Stimulated activated CD8-positive, alpha-beta memory T cell treated with anti-CD3 and anti-CD28 coated beads, Interleukin-2, amount 100 ng/mL, for 48 hours (primary cell): ENCODE data around the gene SLC25A21.
"Not testable (repeated sequence)": the region's sequence is repeated elsewhere in the genome, so short reads cannot be mapped to it uniquely, and the experiment has no call there.

Experiments
- DNase-seq, 2 donors: peaks; one replicate each; pipeline ENCODE4 v3.0.0-alpha.2; 2020; ENCODE audit warnings: low read depth in 2 of 2

Gene SLC25A21

GRCh38 chr14:37186865-37187264 is 14.5 kb upstream of the SLC25A21 start:
- DNase-seq, result no peak

- DNase-seq, result no peak
These were observed 13.3 kb upstream of the SLC25A21 start for GRCh38 chr14:37185670-37186069.

GRCh38 chr14:37184520-37184919 is 12.1 kb upstream of the SLC25A21 start:
- not testable (repeated sequence) for DNase-seq

GRCh38 chr14:37181441-37181840 is 9.0 kb upstream of the SLC25A21 start:
- DNase-seq, result no peak

- DNase-seq, result not testable (repeated sequence)
These were observed 8.5 kb upstream of the SLC25A21 start for GRCh38 chr14:37180886-37181285.

GRCh38 chr14:37179896-37180502 is 7.6 kb upstream of the SLC25A21 start:
- no peak for DNase-seq

GRCh38 chr14:37172936-37173614 is 669 bp upstream of the SLC25A21 start:
- no peak for DNase-seq

- DNase-seq, result no peak
These were observed 755 bp downstream of the SLC25A21 start for GRCh38 chr14:37171678-37172023.

GRCh38 chr14:37170993-37171392 is 1.4 kb downstream of the SLC25A21 start:
- DNase-seq, result no peak

- no peak for DNase-seq
These were observed 2.2 kb downstream of the SLC25A21 start for GRCh38 chr14:37170237-37170636.

- DNase-seq, result no peak
These were observed 3.7 kb downstream of the SLC25A21 start for GRCh38 chr14:37168721-37169120.

- DNase-seq, result no peak
These were observed 5.0 kb downstream of the SLC25A21 start for GRCh38 chr14:37167151-37168047.

- no peak for DNase-seq
These were observed 6.6 kb downstream of the SLC25A21 start for GRCh38 chr14:37165794-37166193.

- not testable (repeated sequence) for DNase-seq
These were observed 10.1 kb downstream of the SLC25A21 start for GRCh38 chr14:37162307-37162706.

GRCh38 chr14:37157987-37158386 is 14.4 kb downstream of the SLC25A21 start:
- DNase-seq, result no peak

GRCh38 chr14:37153483-37153882 is 18.9 kb downstream of the SLC25A21 start:
- no peak for DNase-seq

- DNase-seq, result no peak
These were observed 19.4 kb downstream of the SLC25A21 start for GRCh38 chr14:37153005-37153404.

GRCh38 chr14:37150414-37150813 is 22.0 kb downstream of the SLC25A21 start:
- no peak for DNase-seq

GRCh38 chr14:37147310-37147880 is 25.0 kb downstream of the SLC25A21 start:
- no peak for DNase-seq

GRCh38 chr14:37146438-37146837 is 26.0 kb downstream of the SLC25A21 start:
- not testable (repeated sequence) for DNase-seq

- no peak for DNase-seq
These were observed 27.0 kb downstream of the SLC25A21 start for GRCh38 chr14:37145395-37145794.

GRCh38 chr14:37144729-37145363 is 27.6 kb downstream of the SLC25A21 start:
- DNase-seq, result no peak
